HEK293T (cell line): ENCODE results near the gene PRSS38.

Experiments used
- CTCF ChIA-PET: fragments of 350-600 bp; formaldehyde crosslinking; extraction: SDS; loops from one replicate; lab custom pipeline; 2021; ENCODE audit warnings: antibody characterized with exemption, inconsistent platforms; lab: Yijun Ruan, JAX
- POLR2A ChIA-PET: fragments of 350-600 bp; formaldehyde crosslinking; extraction: SDS; loops from one replicate; lab custom pipeline; 2020; ENCODE audit warnings: antibody characterized with exemption, inconsistent platforms; lab: Yijun Ruan, JAX
- DNase-seq: peaks from one replicate; pipeline ENCODE4 v3.0.0; 2012; ENCODE audit warnings: mixed read lengths; ENCODE audit errors: extremely low spot score
- ARNT ChIP-seq: fragments of 450-650 bp; IDR thresholded peaks from 2 replicates; pipeline ENCODE4 v1.6.1; 2017; ENCODE audit warnings: mild to moderate bottlenecking
- BHLHE40 ChIP-seq: fragments of 450-650 bp; IDR thresholded peaks from 2 replicates; pipeline ENCODE4 v1.6.1; 2016; ENCODE audit warnings: mild to moderate bottlenecking, moderate library complexity, borderline replicate concordance
- CTBP1 ChIP-seq: fragments of 450-650 bp; IDR thresholded peaks from 2 replicates; pipeline ENCODE4 v1.6.1; 2016; ENCODE audit warnings: borderline replicate concordance
- ELF4 ChIP-seq: fragments of 450-650 bp; IDR thresholded peaks from 2 replicates; pipeline ENCODE4 v1.6.1; 2017; ENCODE audit warnings: antibody characterized with exemption
- FOXA1 ChIP-seq: fragments of 450-650 bp; IDR thresholded peaks from 2 replicates; pipeline ENCODE4 v1.6.1; 2016; ENCODE audit warnings: mild to moderate bottlenecking
- FOXK2 ChIP-seq: fragments of 450-650 bp; IDR thresholded peaks from 2 replicates; pipeline ENCODE4 v1.6.1; 2016; ENCODE audit warnings: mild to moderate bottlenecking
- FOXM1 ChIP-seq: fragments of 450-650 bp; IDR thresholded peaks from 2 replicates; pipeline ENCODE4 v1.6.1; 2017; ENCODE audit warnings: mild to moderate bottlenecking, borderline replicate concordance
- HDGF ChIP-seq: fragments of 450-650 bp; IDR thresholded peaks from 2 replicates; pipeline ENCODE4 v1.6.1; 2017; ENCODE audit warnings: antibody characterized with exemption, borderline replicate concordance
- L3MBTL2 ChIP-seq: fragments of 450-650 bp; conservative IDR thresholded peaks from 2 replicates; pipeline ENCODE4 v1.6.1; 2016; ENCODE audit warnings: mild to moderate bottlenecking
- LEF1 ChIP-seq: fragments of 450-650 bp; IDR thresholded peaks from 2 replicates; pipeline ENCODE4 v1.6.1; 2017; ENCODE audit warnings: mild to moderate bottlenecking, borderline replicate concordance
- NFRKB ChIP-seq: fragments of 450-650 bp; IDR thresholded peaks from 2 replicates; pipeline ENCODE4 v1.6.1; 2016; ENCODE audit warnings: mild to moderate bottlenecking, moderate library complexity
- PKNOX1 ChIP-seq: fragments of 450-650 bp; IDR thresholded peaks from 2 replicates; pipeline ENCODE4 v1.6.1; 2016
- SP1 ChIP-seq: fragments of 450-650 bp; IDR thresholded peaks from 2 replicates; pipeline ENCODE4 v1.6.1; 2017
- SUZ12 ChIP-seq: fragments of 450-650 bp; IDR thresholded peaks from 2 replicates; pipeline ENCODE4 v1.6.1; 2016; ENCODE audit warnings: mild to moderate bottlenecking
- TARDBP ChIP-seq: fragments of 450-650 bp; IDR thresholded peaks from 2 replicates; pipeline ENCODE4 v1.6.1; 2016
- ZNF384 ChIP-seq: fragments of 450-650 bp; IDR thresholded peaks from 2 replicates; pipeline ENCODE4 v1.6.1; 2016

The PRSS38 gene

GRCh38 chr1:227792216-227793078 is 23.0 kb upstream of the PRSS38 start:
- ChIA-PET CTCF (no interaction called here), POLR2A (no interaction called here)
- peak; percentile 7 for DNase-seq
- TF ChIP-seq SP1 (no peak), FOXM1 (no peak), ELF4 (no peak), TARDBP (no peak), HDGF (no peak), FOXA1 (no peak), PKNOX1 (no peak)

- TF ChIP-seq ARNT = no peak
- TF ChIP-seq LEF1 = no peak
- no peak for TF ChIP-seq TARDBP
- TF ChIP-seq FOXA1 = no peak
- peak; percentile 4 for DNase-seq
- CTCF ChIA-PET = no interaction called here
- POLR2A ChIA-PET = no interaction called here
Measured at GRCh38 chr1:227793079-227793947, 22.2 kb upstream of the PRSS38 start.

GRCh38 chr1:227793948-227794816 is 21.3 kb upstream of the PRSS38 start:
- ChIA-PET CTCF (no interaction called here), POLR2A (no interaction called here)
- DNase-seq = peak; percentile 23
- TF ChIP-seq FOXK2 = no peak
- no peak for TF ChIP-seq PKNOX1
- no peak for TF ChIP-seq HDGF
- TF ChIP-seq ARNT = no peak
- TF ChIP-seq TARDBP = no peak
- TF ChIP-seq CTBP1 = no peak
- no peak for TF ChIP-seq SP1
- no peak for TF ChIP-seq FOXM1
- no peak for TF ChIP-seq ZNF384
- TF ChIP-seq LEF1 = no peak
- TF ChIP-seq BHLHE40 = no peak
- TF ChIP-seq L3MBTL2 = no peak
- no peak for TF ChIP-seq ELF4
- no peak for TF ChIP-seq SUZ12

- ChIA-PET POLR2A (interaction anchor here (0.7 kb wide), 1 partner anchor 67 kb away, joined by 3 read pairs; no protein-coding TSS in a partner anchor), CTCF (no interaction called here)
- no peak for TF ChIP-seq TARDBP
- TF ChIP-seq LEF1 = no peak
- no peak for TF ChIP-seq SUZ12
- no peak for TF ChIP-seq FOXA1
- no peak for TF ChIP-seq ARNT
- no peak for TF ChIP-seq L3MBTL2
- no peak for TF ChIP-seq FOXK2
- no peak for TF ChIP-seq ELF4
- TF ChIP-seq HDGF = no peak
- TF ChIP-seq NFRKB = no peak
- no peak for TF ChIP-seq PKNOX1
- no peak for TF ChIP-seq SP1
- TF ChIP-seq CTBP1 = no peak
- TF ChIP-seq BHLHE40 = no peak
- DNase-seq = peak; percentile 7
Measured at GRCh38 chr1:227794817-227795192, 20.7 kb upstream of the PRSS38 start.

- POLR2A ChIA-PET = interaction anchor here (0.7 kb wide), 1 partner anchor 67 kb away, joined by 3 read pairs; no protein-coding TSS in a partner anchor
- TF ChIP-seq TARDBP = no peak
- no peak for TF ChIP-seq NFRKB
- no peak for TF ChIP-seq BHLHE40
- no peak for TF ChIP-seq PKNOX1
- TF ChIP-seq FOXM1 = no peak
- TF ChIP-seq SUZ12 = no peak
- no peak for TF ChIP-seq SP1
- no peak for TF ChIP-seq LEF1
- no peak for TF ChIP-seq L3MBTL2
- no peak for TF ChIP-seq FOXK2
- no peak for TF ChIP-seq HDGF
- TF ChIP-seq FOXA1 = no peak
- TF ChIP-seq ELF4 = no peak
- peak; percentile 6 for DNase-seq
- CTCF ChIA-PET = interaction anchor here (0.6 kb wide), 1 partner anchor 13 kb away, joined by 3 read pairs; no protein-coding TSS in a partner anchor
Measured at GRCh38 chr1:227795732-227796131, 19.7 kb upstream of the PRSS38 start.
